B cell (primary cell): Measurements from ENCODE around the gene NDUFA8. TPM values are rescaled to one million over a fixed set of nuclear protein-coding genes. Genes with fewer than 3 reads are reported as not detected.

ENCODE experiments used
- ATAC-seq: fragments of 200-7000 bp; cut with Tn5 transposase; one replicate; pipeline ENCODE4 v1.10.0; 2021; ENCODE audit warnings: low read depth, mild to moderate bottlenecking, moderate number of reproducible peaks, moderate library complexity
- CTCF ChIA-PET: fragments of 350-600 bp; sonication (Branson Sonifier 250); formaldehyde crosslinking; loops from one replicate; lab custom pipeline; 2021; ENCODE audit warnings: antibody characterized with exemption, inconsistent platforms; lab: Charles Lee
- POLR2A ChIA-PET: fragments of 350-600 bp; sonication (Branson Sonifier 250); formaldehyde crosslinking; loops from one replicate; lab custom pipeline; 2021; ENCODE audit warnings: antibody characterized with exemption; lab: Charles Lee
- DNase-seq: peaks from one replicate; pipeline ENCODE4 v3.0.0; 2013
- H2AFZ ChIP-seq: 2 replicates; pipeline ENCODE4 v1.6.1; 2012; ENCODE audit warnings: mild to moderate bottlenecking, low read depth, low read length; ENCODE audit not compliant: insufficient read depth, poor library complexity, severe bottlenecking
- H3K27ac ChIP-seq, 2 donors: 1 replicate in 1 of 2; 2 replicates in 1 of 2; pipeline ENCODE4 v1.5.1; 2012 to 2013; ENCODE audit warnings: low read length in 2 of 2, mild to moderate bottlenecking in 2 of 2, moderate library complexity in 1 of 2
- H3K27me3 ChIP-seq, 4 experiments: fragments of 200-600 bp in 1 of 4; sonication (generic) in 1 of 4; replicated peaks in 1 of 4; 1 replicate in 2 of 4; 2 replicates in 2 of 4; pipeline versions ENCODE4 v1.6.1 to v1.7.0; 2013 to 2016; ENCODE audit warnings: low read length in 3 of 4, mild to moderate bottlenecking in 2 of 4, mixed read lengths in 1 of 4, moderate library complexity in 1 of 4; ENCODE audit not compliant: insufficient read depth in 4 of 4, control insufficient read depth in 3 of 4; ENCODE audit errors: control extremely low read depth in 1 of 4
- H3K36me3 ChIP-seq, 2 experiments: replicated peaks in 1 of 2; 1 replicate in 1 of 2; 2 replicates in 1 of 2; pipeline versions ENCODE4 v1.6.1 to v1.7.1; 2013; ENCODE audit warnings: low read length in 1 of 2; ENCODE audit not compliant: insufficient read depth in 2 of 2, control insufficient read depth in 1 of 2; ENCODE audit errors: control extremely low read depth in 1 of 2, extremely low read depth in 1 of 2
- H3K4me1 ChIP-seq, 2 donors: fragments of 200-600 bp in 1 of 2; sonication (generic) in 1 of 2; 1 replicate in 1 of 2; 2 replicates in 1 of 2; pipeline versions ENCODE4 v1.5.1 to v1.6.1; 2013 to 2017; ENCODE audit warnings: low read length in 2 of 2; ENCODE audit not compliant: control insufficient read depth in 2 of 2, insufficient read depth in 2 of 2
- H3K4me2 ChIP-seq: replicated peaks from 2 replicates; pipeline ENCODE3; 2012; ENCODE audit warnings: mild to moderate bottlenecking, low read depth, low read length; ENCODE audit not compliant: poor library complexity, severe bottlenecking
- H3K4me3 ChIP-seq, 5 experiments: fragments of 200-600 bp in 1 of 5; sonication (generic) in 1 of 5; 1 replicate in 3 of 5; 2 replicates in 2 of 5; pipeline versions ENCODE4 v1.5.1 to v1.7.0; 2011 to 2016; ENCODE audit warnings: low read length in 4 of 5, mild to moderate bottlenecking in 4 of 5, low read depth in 2 of 5, control low read depth in 1 of 5, moderate library complexity in 1 of 5; ENCODE audit not compliant: insufficient read depth in 1 of 5; ENCODE audit errors: control extremely low read depth in 1 of 5, extremely low read depth in 1 of 5
- H3K79me2 ChIP-seq: fragments of 200-600 bp; sonication (generic); one replicate; pipeline ENCODE4 v1.6.0; 2016; ENCODE audit warnings: low read length; ENCODE audit not compliant: control insufficient read depth, insufficient read depth
- H3K9ac ChIP-seq: fragments of 200-600 bp; sonication (generic); 2 replicates; pipeline ENCODE4 v1.6.1; 2017; ENCODE audit warnings: mild to moderate bottlenecking, low read length, moderate library complexity
- H3K9me3 ChIP-seq, 3 donors: one replicate each; pipeline versions ENCODE4 v1.6.1 to v1.7.1; 2013; ENCODE audit warnings: low read length in 2 of 3; ENCODE audit not compliant: control insufficient read depth in 2 of 3, insufficient read depth in 1 of 3; ENCODE audit errors: control extremely low read depth in 1 of 3
- H4K20me1 ChIP-seq: 2 replicates; pipeline ENCODE4 v1.6.0; 2012; ENCODE audit warnings: mild to moderate bottlenecking, low read length; ENCODE audit not compliant: insufficient read depth, control insufficient read depth, poor library complexity, severe bottlenecking
- H3K27ac Mint-ChIP-seq: one replicate; pipeline ENCODE4 v1.8.0; 2021; ENCODE audit warnings: mixed read lengths
- H3K27me3 Mint-ChIP-seq: one replicate; pipeline ENCODE4 v1.8.0; 2021; ENCODE audit warnings: mixed read lengths
- H3K4me1 Mint-ChIP-seq: one replicate; pipeline ENCODE4 v1.8.0; 2021; ENCODE audit warnings: mixed read lengths
- H3K4me3 Mint-ChIP-seq: one replicate; pipeline ENCODE4 v1.8.0; 2021; ENCODE audit warnings: mixed read lengths
- H3K9me3 Mint-ChIP-seq: one replicate; pipeline ENCODE4 v1.8.0; 2022; ENCODE audit warnings: mixed read lengths; ENCODE audit not compliant: insufficient read depth
- EZH2 ChIP-seq: IDR thresholded peaks from 2 replicates; pipeline ENCODE4 v1.6.1; 2012; ENCODE audit warnings: borderline replicate concordance, low read depth, mild to moderate bottlenecking, moderate library complexity, low read length; ENCODE audit not compliant: insufficient read depth, poor library complexity, severe bottlenecking
- WGBS: methylation state at CpG from one replicate; pipeline ENCODE4 v1.1.5; 2013; ENCODE audit warnings: missing lambda C conversion rate; ENCODE audit not compliant: insufficient coverage; 5-methylcytosine and 5-hydroxymethylcytosine counted together
- intact Hi-C: fragments of 100-400 bp; cut with micrococcal nuclease; formaldehyde crosslinking; loops from one replicate; pipeline ENCODE4 v1.10.0; 2022
- polyA plus RNA-seq: library from polyadenylated mRNA; depleted of rRNA; stranded (reverse); fragments of >200 nt; gene quantifications from 2 replicates; pipeline ENCODE4 v1.2.3, GENCODE V29; 2012
- total RNA-seq, 2 donors: library from RNA; stranded (reverse); fragments of 120-200 nt in 1 of 2; gene quantifications; 1 replicate in 1 of 2; 2 replicates in 1 of 2; pipeline versions ENCODE4 v1.2.3 to v1.2.4, GENCODE V29; 2013 to 2022
- TF ChIP-seq, protein P1 (sequence below): fragments of 200-600 bp; IDR thresholded peaks from one replicate; pipeline ENCODE4 v1.8.0; 2022; ENCODE audit warnings: antibody characterized with exemption, mild to moderate bottlenecking

Gene NDUFA8
- total and polyA plus RNA-seq, 2 donors (not counting 1 experiment from before 2014, with no cell fraction given): 10.6 to 15.7 TPM

GRCh38 chr9:122195875-122196274 is 36.3 kb upstream of the NDUFA8 start:
- H3K27ac ChIP-seq: no peak overlapping the region
- DNase-seq: no peak
- no peak overlapping the region for H3K4me3 ChIP-seq
- no peak overlapping the region for H3K9ac ChIP-seq
- H3K9me3 ChIP-seq: no peaks in the 10 kb centered on the region
- H3K4me1 ChIP-seq: no peaks in the 10 kb centered on the region
- no peaks in the 10 kb centered on the region for H3K4me1 Mint-ChIP-seq
- TF ChIP-seq EZH2: no peak
- TF ChIP-seq, protein P1, sequence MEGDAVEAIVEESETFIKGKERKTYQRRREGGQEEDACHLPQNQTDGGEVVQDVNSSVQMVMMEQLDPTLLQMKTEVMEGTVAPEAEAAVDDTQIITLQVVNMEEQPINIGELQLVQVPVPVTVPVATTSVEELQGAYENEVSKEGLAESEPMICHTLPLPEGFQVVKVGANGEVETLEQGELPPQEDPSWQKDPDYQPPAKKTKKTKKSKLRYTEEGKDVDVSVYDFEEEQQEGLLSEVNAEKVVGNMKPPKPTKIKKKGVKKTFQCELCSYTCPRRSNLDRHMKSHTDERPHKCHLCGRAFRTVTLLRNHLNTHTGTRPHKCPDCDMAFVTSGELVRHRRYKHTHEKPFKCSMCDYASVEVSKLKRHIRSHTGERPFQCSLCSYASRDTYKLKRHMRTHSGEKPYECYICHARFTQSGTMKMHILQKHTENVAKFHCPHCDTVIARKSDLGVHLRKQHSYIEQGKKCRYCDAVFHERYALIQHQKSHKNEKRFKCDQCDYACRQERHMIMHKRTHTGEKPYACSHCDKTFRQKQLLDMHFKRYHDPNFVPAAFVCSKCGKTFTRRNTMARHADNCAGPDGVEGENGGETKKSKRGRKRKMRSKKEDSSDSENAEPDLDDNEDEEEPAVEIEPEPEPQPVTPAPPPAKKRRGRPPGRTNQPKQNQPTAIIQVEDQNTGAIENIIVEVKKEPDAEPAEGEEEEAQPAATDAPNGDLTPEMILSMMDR: no peak
- ATAC-seq: no peak
- no peaks in the 10 kb centered on the region for H3K79me2 ChIP-seq
- CTCF ChIA-PET: no interaction called here
- H4K20me1 ChIP-seq: no peaks in the 10 kb centered on the region
- no peak overlapping the region for H3K4me3 Mint-ChIP-seq
- H3K4me2 ChIP-seq: no peak overlapping the region
- intact Hi-C loops: no loop called here
- no peaks in the 10 kb centered on the region for H3K36me3 ChIP-seq
- peaks cover 0 to 12% (median 0%) of the 10 kb centered on the region in 4 experiments for H3K27me3 ChIP-seq
- H3K27ac Mint-ChIP-seq: no peak overlapping the region
- POLR2A ChIA-PET: no interaction called here
- H3K9me3 Mint-ChIP-seq: no peaks in the 10 kb centered on the region
- H2AFZ ChIP-seq: no peak overlapping the region
- 75% methylated on average over 2 of the region's 4 CpGs for WGBS
- H3K27me3 Mint-ChIP-seq: peaks cover 12% of the 10 kb centered on the region

- H3K4me2 ChIP-seq: no peak overlapping the region
- no peak overlapping the region for H3K27ac Mint-ChIP-seq
- WGBS: 87% methylated on average over 4 of the region's 6 CpGs
- H3K79me2 ChIP-seq: no peaks in the 10 kb centered on the region
- no peaks in the 10 kb centered on the region for H3K9me3 Mint-ChIP-seq
- CTCF ChIA-PET: no interaction called here
- no peak overlapping the region for H3K9ac ChIP-seq
- no peak overlapping the region for H3K4me3 Mint-ChIP-seq
- peaks cover 0 to 12% (median 0%) of the 10 kb centered on the region in 4 experiments for H3K27me3 ChIP-seq
- no peak overlapping the region for H2AFZ ChIP-seq
- no peaks in the 10 kb centered on the region for H3K9me3 ChIP-seq
- DNase-seq (no peak), ATAC-seq (no peak)
- no peaks in the 10 kb centered on the region for H3K4me1 Mint-ChIP-seq
- H3K4me1 ChIP-seq: no peaks in the 10 kb centered on the region
- H3K36me3 ChIP-seq: no peaks in the 10 kb centered on the region
- no peak for TF ChIP-seq EZH2
- TF ChIP-seq, protein P1: no peak
- peaks cover 12% of the 10 kb centered on the region for H3K27me3 Mint-ChIP-seq
- H3K27ac ChIP-seq: no peak overlapping the region
- H3K4me3 ChIP-seq: no peak overlapping the region
- intact Hi-C loops: no loop called here
- H4K20me1 ChIP-seq: no peaks in the 10 kb centered on the region
- POLR2A ChIA-PET: no interaction called here
Measured at GRCh38 chr9:122193651-122194050, 34.1 kb upstream of the NDUFA8 start.
